Effector CD8-positive, alpha-beta T cell (primary cell): ENCODE results near the gene WFDC11.
"Not testable (repeated sequence)": the region's sequence is repeated elsewhere in the genome, so short reads cannot be mapped to it uniquely, and the experiment has no call there.

ENCODE experiments used
- DNase-seq: peaks from one replicate; lab custom pipeline; 2025; lab: John Stamatoyannopoulos, UW
- total RNA-seq, 4 experiments: gene quantifications; one replicate each; lab custom pipeline; 2026; lab: John Stamatoyannopoulos, UW

WFDC11 gene
- total RNA-seq: 0 reads per million in 4 experiments

DNA sequence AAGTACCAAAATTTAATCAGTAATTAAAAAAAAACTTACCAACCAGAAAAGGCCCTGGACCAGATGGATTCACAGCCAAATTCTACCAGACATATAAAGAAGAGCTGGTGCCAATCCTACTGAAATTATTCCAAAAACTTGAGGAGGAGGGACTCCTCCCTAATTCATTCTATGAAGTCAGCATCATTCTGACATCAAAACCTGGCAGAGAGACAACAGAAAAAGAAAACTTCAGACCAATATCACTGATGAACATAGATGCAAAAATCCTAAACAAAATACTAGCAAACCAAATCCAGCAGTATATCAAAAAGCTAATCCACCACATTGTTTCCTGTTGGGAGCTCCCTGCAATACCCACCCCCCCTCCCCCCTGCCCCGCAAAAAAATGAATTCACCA is at the start of gene WFDC11:
Gene WFDC11 (minus strand): TSS at position 101 of the 400 bp plus-strand sequence. CDS start 19,639 bp downstream, outside the sequence.
- no peak for DNase-seq

DNA sequence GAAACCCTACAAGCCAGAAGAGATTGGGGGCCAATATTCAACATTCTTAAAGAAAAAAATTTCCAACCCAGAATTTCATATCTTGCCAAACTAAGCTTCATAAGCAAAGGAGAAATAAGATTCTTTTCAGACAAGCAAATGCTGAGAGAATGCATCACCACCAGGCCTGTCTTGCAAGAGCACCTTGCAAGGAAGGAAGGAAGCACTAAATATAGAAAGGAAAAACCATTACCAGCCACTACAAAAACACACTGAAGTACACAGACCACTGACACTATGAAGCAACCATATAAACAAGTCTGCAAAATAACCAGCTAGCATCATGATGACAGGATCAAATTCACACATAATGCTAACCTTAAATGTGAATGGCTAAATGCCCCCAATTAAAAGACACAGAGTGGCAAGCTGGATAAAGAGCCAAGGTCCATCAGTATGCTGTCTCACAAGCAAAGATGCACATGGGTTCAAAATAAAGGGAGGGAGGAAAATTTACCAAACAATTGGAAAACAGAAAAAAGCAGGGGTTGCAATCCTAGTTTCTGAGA is 46.2 kb upstream of the WFDC11 start:
- DNase-seq: not testable (repeated sequence)

DNA sequence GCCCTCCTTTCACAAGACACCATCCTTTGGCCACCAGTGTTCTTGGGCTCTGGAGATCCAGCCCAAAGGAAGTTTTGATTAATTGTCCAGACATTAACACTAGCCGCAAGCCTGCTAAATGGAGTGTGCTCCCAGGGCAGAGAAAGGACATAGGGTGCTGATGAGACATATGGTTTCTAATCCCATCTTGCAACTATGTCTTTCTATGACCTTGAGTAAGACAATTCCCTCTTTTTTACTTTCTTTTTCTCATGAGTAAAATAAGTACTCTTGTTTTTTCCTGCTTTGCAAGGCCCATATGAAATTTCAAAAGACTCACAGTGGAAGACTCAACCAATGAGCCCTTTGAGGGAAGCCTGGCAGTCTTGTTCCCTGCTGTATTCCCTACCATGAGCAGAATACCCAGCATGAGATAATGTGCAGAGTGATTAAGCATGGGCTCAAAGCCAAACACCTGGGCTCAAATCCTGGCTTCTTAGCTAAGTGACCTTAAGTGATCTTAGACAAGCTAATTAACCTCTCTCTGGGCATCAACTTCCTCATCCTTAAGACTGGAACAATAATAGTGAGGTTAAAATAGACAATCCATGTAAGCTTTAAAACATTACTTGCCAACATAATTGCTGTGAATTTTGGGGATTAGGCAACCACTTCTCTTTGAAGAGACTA is 35.1 kb upstream of the WFDC11 start, which contains the start of gene WFDC10B:
Gene WFDC10B (minus strand): TSS at position 51 of the 669 bp plus-strand sequence. CDS start 19,027 bp downstream, outside the sequence.
- DNase-seq: no peak

DNA sequence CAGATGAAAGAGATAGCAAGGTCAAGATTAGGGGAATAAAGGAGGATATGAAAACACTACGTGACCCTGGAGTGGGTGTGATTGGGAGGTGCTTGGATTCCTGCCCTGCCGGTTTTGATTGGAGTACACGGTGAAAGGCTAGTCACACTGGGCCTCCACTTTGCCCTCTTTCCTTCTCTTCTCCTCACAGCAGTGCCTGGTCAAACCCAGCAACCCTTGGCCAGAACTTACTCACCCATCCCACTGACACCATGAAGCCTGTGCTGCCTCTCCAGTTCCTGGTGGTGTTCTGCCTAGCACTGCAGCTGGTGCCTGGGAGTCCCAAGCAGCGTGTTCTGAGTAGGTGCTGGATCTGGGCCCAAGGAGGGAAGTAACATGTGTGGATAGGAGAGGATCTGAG is 31.8 kb upstream of the WFDC11 start, which contains the start of gene WFDC13:
Gene WFDC13 (plus strand): TSS at position 166 of the 400 bp plus-strand sequence. CDS start 86 bp downstream, at position 252.
- DNase-seq: no peak

DNA sequence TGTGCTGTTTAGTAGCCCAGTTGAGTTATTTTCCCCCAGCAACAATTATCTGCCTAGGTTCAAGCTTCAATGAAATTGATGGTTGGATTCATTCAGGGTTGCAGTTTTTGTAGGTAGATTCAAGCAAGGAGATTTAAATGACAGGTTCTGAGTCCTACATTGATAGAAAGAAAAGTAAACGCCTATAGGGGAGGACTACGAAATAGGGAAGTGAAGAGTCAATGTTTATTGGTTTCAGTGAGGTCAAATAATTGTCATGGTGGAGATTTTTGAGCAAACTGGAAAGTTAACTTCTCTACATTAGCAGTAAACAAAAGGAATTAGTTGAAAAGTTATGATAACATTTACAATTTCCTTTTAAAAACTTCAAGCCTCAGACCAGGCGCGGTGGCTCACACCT is 31.1 kb upstream of the WFDC11 start:
- no peak for DNase-seq

DNA sequence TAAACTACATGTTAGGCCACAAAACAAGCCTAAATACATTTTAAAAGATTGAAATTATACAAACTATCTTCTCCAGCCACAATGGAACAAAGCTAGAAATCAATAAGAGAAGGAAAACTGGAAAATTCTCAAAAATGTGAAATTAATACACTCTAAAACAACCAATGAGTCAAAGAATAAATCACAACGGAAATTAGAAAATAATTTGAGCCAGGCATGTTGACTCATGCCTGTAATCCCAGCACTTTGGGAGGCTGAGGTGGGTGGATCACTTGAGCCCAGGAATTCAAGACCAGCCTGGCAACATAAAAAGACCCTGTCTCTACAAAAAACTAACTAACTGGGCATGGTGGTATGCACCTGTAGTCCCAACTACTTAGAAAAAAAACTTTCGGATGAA is 25.5 kb upstream of the WFDC11 start:
- no peak for DNase-seq

DNA sequence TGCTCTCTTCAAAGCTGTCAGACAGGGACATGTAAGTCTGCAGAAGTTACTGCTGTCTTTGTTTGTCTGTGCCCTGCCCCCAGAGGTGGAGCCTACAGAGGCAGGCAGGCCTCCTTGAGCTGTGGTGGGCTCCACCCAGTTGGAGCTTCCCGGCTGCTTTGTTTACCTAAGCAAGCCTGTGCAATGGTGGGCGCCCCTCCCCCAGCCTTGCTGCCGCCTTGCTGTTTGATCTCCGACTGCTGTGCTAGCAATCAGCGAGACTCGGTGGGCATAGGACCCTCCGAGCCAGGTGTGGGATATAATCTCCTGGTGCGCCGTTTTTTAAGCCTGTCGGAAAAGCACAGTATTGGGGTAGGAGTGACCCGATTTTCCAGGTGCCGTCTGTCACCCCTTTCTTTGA is 23.3 kb upstream of the WFDC11 start:
- not testable (repeated sequence) for DNase-seq

DNA sequence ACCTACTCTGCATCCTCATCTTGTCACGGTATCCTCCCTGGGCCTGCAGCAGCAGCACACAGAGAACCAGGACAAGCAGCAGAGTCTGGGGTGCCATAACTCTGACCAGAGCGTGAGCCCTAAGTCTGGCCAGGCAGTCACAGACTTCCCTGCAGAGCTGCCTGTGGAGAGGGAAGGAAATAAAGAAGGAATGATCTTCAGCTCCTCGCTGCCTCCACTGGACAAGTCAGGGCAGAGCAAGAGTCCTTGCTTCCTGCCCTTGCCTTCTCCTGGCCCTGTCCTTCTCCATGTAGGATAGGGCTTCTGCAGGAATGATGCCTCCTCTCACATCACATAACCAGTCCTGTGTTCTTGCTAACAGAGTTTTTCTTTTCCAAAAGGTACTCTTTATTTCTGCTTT is 15.9 kb upstream of the WFDC11 start:
- DNase-seq: no peak

DNA sequence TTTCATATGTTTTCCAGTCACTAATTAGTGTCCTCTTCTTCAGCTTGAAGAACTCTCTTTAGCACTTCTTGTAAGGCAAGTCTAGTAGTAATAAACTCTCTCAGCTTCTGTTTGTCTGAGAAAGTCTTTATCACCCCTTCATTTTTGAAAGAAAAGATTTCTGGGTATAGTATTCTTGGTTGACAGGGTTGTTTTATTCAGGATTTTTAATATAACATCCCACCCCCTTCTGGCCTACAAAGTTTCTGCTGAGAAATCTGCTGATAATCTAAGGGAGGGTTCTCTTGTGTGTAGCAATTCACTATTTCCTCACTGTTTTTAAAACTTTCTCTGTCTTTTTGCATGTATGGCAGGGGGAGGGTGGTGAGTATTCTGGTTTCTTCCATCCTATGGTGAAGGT is 9.6 kb upstream of the WFDC11 start:
- no peak for DNase-seq

DNA sequence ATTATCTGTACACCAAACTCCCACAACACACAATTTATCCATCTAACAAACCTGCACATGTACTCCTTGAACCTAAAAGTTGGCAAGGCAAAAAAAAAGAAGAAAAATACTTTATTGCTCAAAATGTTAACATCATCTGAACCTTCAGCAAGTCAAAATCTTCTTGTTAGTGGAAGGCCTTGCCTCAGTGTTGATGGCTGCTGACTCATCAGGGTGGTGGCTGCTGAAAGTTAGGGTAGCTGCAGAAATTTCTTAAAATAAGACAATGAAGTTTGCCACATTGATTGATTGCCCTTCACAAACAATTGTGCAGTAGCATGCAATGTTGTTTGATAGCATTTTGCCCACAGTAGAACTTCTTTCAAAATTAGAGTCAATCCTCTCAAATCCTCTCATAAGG is 2.7 kb upstream of the WFDC11 start:
- DNase-seq: no peak

DNA sequence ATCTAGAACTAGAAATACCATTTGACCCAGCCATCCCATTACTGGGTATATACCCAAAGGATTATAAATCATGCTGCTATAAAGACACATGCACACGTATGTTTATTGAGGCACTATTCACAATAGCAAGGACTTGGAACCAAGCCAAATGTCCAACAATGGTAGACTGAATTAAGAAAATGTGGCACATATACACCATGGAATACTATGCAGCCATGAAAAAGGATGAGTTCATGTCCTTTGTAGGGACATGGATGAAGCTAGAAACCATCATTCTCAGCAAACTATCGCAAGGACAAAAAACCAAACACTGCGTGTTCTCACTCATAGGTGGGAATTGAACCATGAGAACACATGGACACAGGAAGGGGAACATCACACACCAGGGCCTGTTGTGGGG is 13.0 kb downstream of the WFDC11 start:
- DNase-seq: not testable (repeated sequence)

DNA sequence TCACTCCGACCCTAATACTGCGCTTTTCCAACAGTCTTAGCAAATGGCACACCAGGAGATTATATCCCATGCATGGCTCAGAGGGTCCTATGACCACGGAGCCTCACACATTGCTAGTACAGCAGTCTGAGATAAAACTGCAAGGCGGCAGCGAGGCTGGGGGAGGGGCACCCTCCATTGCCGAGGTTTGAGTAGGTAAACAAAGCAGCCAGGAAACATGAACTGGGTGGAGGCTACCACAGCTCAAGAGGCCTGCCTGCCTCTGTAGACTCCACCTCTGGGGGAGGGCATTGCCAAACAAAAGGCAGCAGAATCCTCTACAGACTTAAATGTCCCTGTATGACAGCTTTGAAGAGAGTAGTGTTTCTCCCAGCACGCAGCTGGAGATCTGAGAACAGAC is 18.3 kb downstream of the WFDC11 start:
- DNase-seq: not testable (repeated sequence)

DNA sequence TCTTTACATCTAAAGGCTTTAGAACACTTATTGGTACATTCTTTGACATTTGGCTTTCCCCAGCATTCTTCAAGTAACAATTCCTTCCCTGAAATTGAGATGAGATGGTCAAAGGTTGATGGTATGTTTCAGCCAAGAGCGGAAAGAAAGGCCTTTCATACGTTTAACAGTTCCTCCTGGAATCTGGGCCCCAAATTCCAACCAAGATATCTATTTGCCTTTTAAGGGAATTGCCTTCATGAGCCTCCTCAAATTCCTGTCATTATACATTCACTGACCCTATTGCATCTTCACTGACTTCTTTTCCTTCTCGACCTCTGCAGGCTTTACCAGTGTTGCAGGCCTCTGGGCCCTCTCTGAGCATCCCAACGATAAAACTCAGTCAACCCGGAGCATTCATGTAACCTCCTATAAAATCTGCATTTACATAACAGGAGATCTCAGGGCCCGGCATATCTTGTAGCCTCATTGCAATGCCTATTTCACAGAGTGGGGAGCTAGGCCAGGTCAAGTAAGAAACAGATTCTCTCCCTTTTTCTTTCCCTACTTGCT is 20.7 kb downstream of the WFDC11 start:
- DNase-seq: no peak

DNA sequence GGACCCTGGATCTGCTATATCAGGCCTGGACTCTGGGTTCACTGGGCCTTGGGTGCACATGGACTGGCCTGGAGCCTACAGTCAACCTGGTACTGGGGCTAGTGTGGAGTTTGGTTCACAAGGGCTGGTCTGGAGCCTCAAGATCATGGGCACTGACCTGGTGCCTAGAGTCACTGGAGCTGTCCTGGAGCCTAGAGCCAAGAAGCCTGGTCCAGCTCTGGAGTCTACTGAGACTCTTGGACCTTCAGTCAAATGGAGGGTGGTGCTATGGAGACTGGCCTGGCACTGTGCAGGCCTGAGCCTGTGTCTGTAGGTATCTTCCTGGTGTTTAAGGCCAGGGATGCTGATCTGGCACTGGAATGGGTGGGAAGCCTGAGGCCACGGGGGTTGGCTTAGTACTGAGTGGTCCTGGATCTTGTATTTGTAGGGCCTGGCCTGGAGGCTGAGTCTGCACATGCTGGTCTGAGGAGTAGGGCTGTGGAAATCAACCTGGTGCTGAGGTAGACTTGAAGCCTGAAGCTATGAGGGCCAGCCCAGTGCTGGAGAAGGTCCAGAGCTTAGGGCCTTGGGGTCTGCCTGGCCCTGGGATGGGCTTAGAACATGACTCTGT is 22.5 kb downstream of the WFDC11 start:
- no peak for DNase-seq

DNA sequence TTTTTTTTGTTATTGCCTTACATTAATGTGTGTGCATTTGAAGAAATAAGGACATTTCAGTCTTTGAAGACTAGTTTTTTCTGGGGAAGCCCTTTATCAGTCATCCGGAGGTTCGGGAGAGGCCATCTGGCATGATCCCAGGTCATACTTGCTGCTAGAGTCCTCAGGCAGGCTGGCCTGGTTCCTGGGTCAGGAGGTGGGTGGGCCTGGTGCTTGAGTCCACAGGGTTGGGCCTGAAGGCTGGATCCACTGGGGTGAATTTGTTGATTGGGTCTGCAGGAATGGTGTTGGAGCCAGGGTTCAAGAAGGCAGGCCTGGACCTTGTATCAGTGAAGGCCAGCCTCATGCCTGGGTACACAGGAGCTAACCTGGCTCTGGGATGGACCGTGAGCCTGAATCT is 23.2 kb downstream of the WFDC11 start:
- no peak for DNase-seq

DNA sequence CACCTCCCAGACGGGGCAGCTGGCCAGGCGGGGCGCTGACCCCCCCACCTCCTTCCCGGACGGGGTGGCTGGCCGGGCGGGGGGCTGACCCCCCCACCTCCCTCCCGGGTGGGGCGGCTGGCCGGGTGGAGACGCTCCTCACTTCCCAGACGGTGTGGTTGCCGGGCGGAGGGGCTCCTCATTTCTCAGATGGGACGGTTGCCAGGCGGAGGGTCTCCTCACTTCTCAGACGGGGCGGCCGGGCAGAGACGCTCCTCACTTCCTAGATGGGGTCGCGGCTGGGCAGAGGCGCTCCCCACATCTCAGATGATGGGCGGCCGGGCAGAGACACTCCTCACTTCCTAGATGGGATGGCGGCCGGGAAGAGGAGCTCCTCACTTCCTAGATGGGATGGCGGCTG is 24.2 kb downstream of the WFDC11 start:
- not testable (repeated sequence) for DNase-seq

DNA sequence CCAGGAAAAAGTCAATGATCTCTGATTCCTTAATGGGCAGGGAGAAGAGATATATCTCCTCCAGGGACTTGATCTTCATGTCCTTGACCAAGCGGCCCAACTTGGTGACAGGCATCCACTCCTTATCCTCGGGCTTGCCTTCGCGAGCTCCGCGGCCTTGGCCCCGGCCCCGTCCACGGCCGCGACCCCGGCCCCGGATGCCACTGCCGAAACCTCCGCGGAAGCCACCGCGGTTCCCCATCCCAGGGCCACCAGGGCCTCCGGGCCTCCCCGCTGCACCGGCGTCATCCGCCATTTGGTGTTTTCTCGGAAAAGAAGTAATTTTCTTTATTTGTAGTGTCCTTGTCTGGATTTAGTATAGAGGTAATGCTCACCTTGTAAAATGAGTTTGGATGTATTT is 29.0 kb downstream of the WFDC11 start:
- not testable (repeated sequence) for DNase-seq

DNA sequence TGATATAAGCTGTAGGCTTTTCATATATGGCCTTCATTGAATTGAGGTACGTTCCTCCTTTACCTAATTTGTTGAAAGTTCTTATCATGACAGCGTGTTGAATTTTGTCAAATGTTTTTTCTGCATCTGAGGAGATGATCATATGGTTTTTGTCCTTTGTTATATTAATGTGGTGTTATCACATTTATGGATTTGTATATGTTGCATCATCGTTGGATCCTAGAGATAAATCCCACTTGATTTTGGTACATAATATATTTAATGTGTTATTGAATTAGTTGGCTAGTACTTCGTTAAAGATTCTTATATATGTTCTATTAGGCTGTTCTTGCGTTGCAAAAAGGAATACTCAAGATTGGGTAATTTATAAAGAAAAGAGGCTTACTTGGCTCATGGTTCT is 30.4 kb downstream of the WFDC11 start:
- no peak for DNase-seq

DNA sequence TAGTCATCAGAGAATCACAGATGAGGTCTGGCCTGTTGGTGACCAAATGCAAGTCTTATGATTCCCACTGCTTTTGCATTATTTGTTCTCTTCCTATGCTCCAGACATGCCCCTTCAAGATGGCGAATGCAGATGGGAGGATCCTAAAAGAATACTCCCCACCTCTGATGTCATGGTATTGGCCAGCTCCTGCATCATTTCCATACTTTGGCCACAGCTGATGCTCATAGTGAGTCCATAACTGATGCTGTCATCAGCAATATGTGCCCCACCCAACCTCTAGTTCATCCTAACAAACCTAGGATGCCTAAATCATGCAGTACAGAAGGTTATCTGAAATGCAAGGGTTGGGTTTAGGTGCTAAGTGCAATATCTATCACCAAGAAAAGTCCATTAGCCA is 33.5 kb downstream of the WFDC11 start:
- no peak for DNase-seq

DNA sequence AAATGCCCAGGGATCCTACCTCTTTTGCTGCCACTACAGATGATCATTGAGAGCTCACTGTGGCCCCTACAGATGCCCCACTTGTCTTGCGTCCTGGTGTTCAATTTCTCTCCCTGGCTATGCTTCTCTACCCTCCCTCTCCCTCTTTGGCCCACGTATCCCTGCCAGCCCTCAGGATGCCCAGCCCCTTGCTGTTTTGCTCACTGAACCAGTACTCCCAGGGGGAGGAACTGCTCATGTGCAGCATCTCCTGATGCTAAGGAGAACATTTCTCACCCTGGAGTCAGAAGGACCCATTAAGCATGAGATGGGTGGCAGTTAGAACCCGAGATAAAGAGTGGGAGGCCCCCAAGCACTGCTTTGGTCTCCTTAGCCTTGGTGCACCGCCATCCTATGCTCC is 38.9 kb downstream of the WFDC11 start, which contains the start of gene WFDC9:
Gene WFDC9 (minus strand): TSS at position 101 of the 400 bp plus-strand sequence. CDS start 21,103 bp downstream, outside the sequence.
- no peak for DNase-seq

DNA sequence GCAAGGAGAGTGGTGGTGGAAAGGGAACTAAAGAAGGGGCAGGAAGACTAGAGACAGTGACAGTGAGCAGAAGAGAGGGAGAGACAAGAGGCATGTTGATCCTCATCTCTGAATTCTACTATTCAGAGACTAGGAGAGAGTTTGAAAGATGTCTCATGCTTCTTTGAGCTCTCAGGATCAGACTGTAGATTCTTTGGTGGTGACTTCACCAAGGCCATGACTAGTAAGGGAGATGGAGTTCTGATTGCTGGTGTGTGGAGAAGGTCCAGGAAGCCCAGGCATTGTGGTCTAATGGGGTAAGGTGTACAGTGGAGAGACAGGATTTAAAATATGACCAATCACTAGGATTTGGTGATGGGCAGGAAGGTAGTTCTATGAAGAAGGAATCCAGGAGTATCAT is 39.7 kb downstream of the WFDC11 start:
- no peak for DNase-seq

DNA sequence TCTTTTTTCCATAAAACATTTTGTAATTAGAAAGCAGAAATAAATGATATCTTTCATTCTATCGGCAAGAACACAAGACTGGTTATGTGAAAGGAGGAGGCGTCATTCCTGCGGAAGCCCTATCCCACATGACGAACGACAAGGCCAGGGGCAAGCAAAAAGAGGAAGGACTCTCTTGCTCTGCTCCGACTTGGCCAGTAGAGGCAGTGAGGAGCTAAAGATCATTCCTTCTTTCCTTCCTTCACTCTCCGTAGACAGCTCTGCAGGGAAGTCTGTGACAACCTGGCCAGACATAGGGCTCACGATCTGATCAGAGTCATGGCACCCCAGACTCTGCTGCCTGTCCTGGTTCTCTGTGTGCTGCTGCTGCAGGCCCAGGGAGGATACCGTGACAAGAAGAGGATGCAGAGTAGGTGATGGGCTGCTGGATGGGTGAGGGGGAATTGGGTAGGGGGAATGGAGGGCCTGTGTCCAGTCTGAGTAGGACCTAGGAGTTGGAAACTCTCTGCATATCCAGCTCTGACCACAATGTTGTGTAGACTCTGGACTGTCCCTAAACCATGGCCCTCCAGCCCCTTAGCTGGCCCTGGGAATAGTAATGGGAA is 40.4 kb downstream of the WFDC11 start, which contains the start of gene WFDC10A:
Gene WFDC10A (plus strand): TSS at position 244 of the 605 bp plus-strand sequence. CDS start 75 bp downstream, at position 319.
- no peak for DNase-seq
